ENCODE results near the gene ARHGAP42.

DNA sequence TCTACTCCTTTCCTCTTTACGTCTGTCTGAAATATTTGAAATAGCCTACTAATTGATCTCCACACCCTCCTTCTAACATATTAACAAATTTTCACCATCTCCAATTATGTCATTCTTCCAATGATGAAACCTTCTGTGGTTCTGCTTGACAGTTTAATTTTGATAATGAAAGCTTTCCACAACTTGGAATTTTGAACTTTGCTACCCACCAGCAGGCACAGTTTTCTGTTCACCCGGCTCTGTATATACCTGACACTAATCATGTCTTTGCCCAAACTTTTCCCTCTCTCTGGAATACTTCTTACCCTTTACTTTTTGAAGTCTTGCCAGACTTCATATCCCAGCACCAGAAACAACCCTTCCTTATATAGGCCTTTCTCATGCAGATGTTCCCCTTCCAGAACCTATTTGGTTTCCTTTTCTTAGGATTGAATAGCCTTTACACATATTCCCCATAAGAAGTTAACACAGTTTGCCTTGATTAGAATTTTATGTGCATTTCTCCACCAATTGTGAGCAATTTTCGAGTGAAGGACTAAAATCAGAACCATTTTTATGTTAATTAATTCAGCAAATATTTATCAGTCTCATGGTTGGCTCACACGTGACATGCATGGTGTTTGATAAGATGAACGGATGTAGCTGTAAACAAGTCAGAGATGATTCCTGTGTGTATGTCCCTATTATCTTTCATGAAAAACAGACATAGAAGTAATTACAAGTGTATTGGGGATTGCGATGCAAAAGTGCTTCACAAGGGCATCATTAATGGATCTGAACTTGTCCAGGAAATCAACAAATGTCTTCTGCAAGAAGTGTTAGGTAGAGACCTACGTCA, 173.4 kb downstream of the ARHGAP42 start:
- TF ChIP-seq POLR2A (IDR thresholded peaks at IDR 0.05; ENCODE audit: low read depth, low read length) (no peak), POLR2AphosphoS5 (IDR thresholded peaks at IDR 0.05; ENCODE audit: low read depth, low read length) (no peak), TAF1 (IDR thresholded peaks at IDR 0.05; ENCODE audit: low read depth, low read length) (no peak), SPI1 (IDR thresholded peaks at IDR 0.05; ENCODE audit: low read depth, low read length) (no peak), PAX5 (IDR thresholded peaks at IDR 0.05; ENCODE audit: insufficient read depth, low read length, severe bottlenecking) (no peak)
